GM19035 (cell line): ENCODE data around the gene BLVRB.
A peak's percentile ranks its signal among the peaks of the same experiment; 100 is the strongest.

Source experiments
- ATAC-seq: cut with Tn5 transposase; IDR thresholded peaks from one replicate; pipeline ENCODE4 v1.9.1; 2021; ENCODE audit not compliant: unreplicated experiment

BLVRB gene

GRCh38 chr19:40424637-40425449 is 40.7 kb downstream of the BLVRB start:
- no peak for ATAC-seq

- ATAC-seq = no peak
Observed at GRCh38 chr19:40423938-40424337, 41.6 kb downstream of the BLVRB start.

GRCh38 chr19:40422748-40423566 is 42.6 kb downstream of the BLVRB start:
- ATAC-seq = no peak

GRCh38 chr19:40421993-40422747 is 43.4 kb downstream of the BLVRB start:
- ATAC-seq = no peak

- ATAC-seq = peak; percentile 35
Observed at GRCh38 chr19:40420766-40421765, 44.5 kb downstream of the BLVRB start.

GRCh38 chr19:40420451-40420765 is 45.1 kb downstream of the BLVRB start:
- no peak for ATAC-seq

GRCh38 chr19:40419780-40420179 is 45.8 kb downstream of the BLVRB start:
- no peak for ATAC-seq

- no peak for ATAC-seq
Observed at GRCh38 chr19:40419066-40419612, 46.4 kb downstream of the BLVRB start.

- ATAC-seq = no peak
Observed at GRCh38 chr19:40418040-40418439, 47.5 kb downstream of the BLVRB start.

- no peak for ATAC-seq
Observed at GRCh38 chr19:40417643-40417981, 47.9 kb downstream of the BLVRB start.

GRCh38 chr19:40416918-40417642 is 48.5 kb downstream of the BLVRB start:
- ATAC-seq = no peak

- no peak for ATAC-seq
Observed at GRCh38 chr19:40415768-40416167, 49.8 kb downstream of the BLVRB start.

- no peak for ATAC-seq
Observed at GRCh38 chr19:40414542-40415535, 50.7 kb downstream of the BLVRB start.

GRCh38 chr19:40413291-40413845 is 52.2 kb downstream of the BLVRB start, which contains the start of gene PRX:
Gene PRX, minus strand, starts transcription at chr19:40413378. Its CDS starts 5,446 bp downstream, at chr19:40407932.
- no peak for ATAC-seq

GRCh38 chr19:40412866-40413265 is 52.7 kb downstream of the BLVRB start:
- ATAC-seq = no peak

GRCh38 chr19:40411958-40412499 is 53.5 kb downstream of the BLVRB start:
- no peak for ATAC-seq

- no peak for ATAC-seq
Observed at GRCh38 chr19:40411125-40411842, 54.3 kb downstream of the BLVRB start.
